ENCODE results near the gene TIPRL. TPM values are rescaled to one million over a fixed set of nuclear protein-coding genes. Genes with fewer than 3 reads are reported as not detected.

Gene TIPRL
- total RNA-seq, 1 donor from 2014 or later: 47.8 TPM

- DNase-seq (ENCODE audit: low read depth): no peak
Observed at GRCh38 chr1:168245042-168245441, 66.3 kb downstream of the TIPRL start.

GRCh38 chr1:168246506-168246905 lies 67.7 kb downstream of the TIPRL start:
- DNase-seq (ENCODE audit: low read depth): no peak

Other genes with a start within 250 kb of the TIPRL start
- 118 TPM in 2 replicates for gene DCAF6, start 242.3 kb upstream of the TIPRL start, total RNA-seq
- gene MPC2, start 241.9 kb upstream of the TIPRL start, total RNA-seq: 60.4 TPM in 2 replicates
- 7.0 and 8.4 TPM in 2 replicates for gene GPR161, start 42.0 kb upstream of the TIPRL start, total RNA-seq
- gene SFT2D2, start 47.0 kb downstream of the TIPRL start, total RNA-seq: 29.7 and 34.0 TPM in 2 replicates
- gene TBX19, start 101.9 kb downstream of the TIPRL start, total RNA-seq: 0.62 and 1.3 TPM in 2 replicates